Stimulated activated CD4-positive, alpha-beta T cell treated with anti-CD3 and anti-CD28 coated beads, TNF-alpha, amount 100 ng/mL, for 48 hours (primary cell): ENCODE measurements around the gene TENM3.

Experiments used
- DNase-seq, 3 donors: peaks; one replicate each; pipeline ENCODE4 v3.0.0-alpha.2; 2020; ENCODE audit warnings: low read depth in 3 of 3

The TENM3 gene

GRCh38 chr4:182736207-182736606, 493.0 kb downstream of the TENM3 start:
- no peak for DNase-seq

- DNase-seq: no peak
Measured at GRCh38 chr4:182738283-182739047, 495.3 kb downstream of the TENM3 start.

DNA sequence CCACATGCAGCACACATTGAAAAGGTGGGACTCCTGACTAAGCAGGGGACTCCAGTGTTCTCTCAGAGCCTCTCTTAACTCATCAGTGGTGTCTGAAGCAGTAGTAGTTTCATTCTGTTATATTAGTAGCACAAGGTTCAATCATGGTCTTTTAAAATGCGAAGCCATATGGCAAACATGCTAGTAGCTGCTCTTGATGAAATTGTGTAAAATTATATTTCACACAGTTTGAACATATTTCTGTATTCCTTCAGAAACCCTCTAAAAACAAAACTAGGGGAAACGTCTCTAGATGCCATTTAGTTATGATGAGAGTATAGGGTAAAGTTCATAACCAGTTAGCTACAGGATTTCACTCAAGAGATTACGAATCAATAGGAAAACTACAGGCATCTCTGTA, 497.1 kb downstream of the TENM3 start:
- no peak for DNase-seq

- DNase-seq: no peak
Measured at GRCh38 chr4:182741054-182741453, 497.9 kb downstream of the TENM3 start.

GRCh38 chr4:182741914-182742313, 498.7 kb downstream of the TENM3 start:
- DNase-seq: no peak

DNA sequence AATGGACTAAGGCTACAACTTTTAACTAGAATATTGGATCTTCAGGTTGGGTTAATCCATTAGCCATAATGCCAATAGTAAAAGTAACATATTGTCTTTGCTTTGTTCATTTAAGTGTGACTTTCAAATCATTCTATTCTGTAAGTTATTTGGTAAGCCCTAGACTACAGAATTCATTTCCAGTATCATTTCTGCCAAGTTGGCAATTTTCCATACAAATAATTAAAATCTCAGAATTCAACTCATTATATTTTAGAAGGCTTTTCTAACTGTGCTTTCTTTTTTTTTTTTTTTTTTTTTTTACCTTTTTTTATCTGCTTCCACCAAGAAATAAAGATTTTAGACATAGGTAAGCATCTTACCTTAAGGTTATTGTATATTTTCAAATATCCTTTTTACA, 500.6 kb downstream of the TENM3 start:
- DNase-seq: no peak

DNA sequence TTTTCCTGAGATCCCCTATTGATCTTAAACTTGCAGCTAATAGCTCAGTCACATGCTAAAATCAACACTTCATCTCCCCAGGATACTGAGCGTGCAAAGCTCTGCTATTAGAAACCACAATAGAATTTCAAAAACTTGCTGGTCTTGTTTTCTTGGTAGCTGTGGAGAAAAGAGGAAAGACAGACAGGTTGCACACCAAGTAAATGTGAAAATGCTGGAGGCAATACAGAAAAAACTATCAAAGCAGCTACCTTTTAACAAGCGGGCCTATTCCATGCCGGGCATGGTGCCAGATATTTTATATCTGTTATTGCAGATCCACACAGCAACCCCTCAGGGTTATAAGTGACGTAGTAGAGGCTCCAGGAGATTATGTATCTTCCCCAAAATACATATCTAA, 502.0 kb downstream of the TENM3 start:
- no peak for DNase-seq

GRCh38 chr4:182746876-182747275, 503.7 kb downstream of the TENM3 start:
- no peak for DNase-seq

DNA sequence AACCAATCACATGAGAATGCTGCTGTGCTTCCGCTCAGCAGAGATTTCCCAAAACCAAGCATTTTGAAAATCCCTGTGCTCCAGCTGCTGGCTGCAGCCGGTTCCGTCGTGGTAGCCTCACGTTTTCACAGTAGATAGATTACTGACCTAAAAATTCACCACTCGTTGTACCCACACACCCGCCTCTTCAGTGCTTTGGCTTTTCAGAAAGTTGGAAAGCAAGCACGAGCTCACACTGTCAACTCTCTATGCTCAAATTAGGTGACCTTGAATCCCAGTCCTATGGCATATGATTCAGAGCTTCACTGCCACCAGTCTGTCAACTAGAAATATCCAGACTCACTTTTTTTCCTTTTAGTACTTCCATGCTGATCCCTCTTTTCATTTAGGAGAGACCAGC, 505.1 kb downstream of the TENM3 start:
- DNase-seq: no peak

DNA sequence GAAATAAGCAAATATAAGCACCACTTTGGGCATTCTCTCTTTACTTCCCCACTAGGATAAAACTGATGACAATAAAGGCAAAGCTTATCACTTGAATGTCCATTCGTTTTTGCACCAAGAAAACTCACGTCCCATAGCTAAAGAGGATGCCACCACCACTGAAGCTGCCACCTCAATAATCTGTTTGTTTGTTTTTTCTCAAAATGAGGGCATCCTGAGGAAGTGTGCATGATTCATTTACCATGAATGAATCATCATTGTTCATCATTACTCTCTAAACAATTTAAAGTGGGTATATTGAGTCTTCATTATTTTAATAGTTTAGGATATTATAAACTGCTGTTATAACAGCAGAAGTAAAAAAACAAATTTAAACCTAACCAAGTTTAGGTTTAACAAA, 505.7 kb downstream of the TENM3 start:
- DNase-seq: no peak

DNA sequence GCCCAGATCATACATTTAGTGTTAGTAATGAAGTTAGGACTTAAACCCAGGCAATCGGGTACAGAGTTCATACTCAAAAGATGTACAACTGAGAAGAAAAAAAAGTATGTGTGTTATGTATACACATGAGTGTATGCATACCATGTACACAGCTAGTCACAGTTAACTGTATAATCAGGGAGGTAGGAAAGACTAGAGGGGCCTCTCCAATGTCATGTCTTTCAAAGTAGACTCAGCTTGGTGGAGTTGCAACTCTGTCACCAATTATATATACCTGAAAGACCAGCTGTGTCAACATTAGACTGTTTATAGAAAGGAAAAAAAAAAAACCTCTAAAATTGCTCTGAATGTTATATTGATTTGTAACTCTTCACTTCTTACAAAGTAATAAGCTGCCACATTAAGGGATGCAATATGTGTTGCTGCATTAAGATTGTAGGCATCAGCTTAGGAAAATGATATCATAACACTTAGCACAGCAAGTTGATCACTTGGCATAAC, 506.5 kb downstream of the TENM3 start:
- DNase-seq: no peak

- DNase-seq: no peak
Measured at GRCh38 chr4:182752158-182752910, 509.1 kb downstream of the TENM3 start.

DNA sequence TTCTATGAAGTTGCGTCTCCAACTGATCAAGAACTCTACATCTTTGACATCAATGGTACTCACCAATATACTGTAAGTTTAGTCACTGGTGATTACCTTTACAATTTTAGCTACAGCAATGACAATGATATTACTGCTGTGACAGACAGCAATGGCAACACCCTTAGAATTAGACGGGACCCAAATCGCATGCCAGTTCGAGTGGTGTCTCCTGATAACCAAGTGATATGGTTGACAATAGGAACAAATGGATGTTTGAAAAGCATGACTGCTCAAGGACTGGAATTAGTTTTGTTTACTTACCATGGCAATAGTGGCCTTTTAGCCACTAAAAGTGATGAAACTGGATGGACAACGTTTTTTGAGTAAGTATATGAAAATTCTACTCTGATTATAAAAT, 511.7 kb downstream of the TENM3 start:
- no peak for DNase-seq

GRCh38 chr4:182756161-182756690, 513.0 kb downstream of the TENM3 start:
- DNase-seq: no peak

DNA sequence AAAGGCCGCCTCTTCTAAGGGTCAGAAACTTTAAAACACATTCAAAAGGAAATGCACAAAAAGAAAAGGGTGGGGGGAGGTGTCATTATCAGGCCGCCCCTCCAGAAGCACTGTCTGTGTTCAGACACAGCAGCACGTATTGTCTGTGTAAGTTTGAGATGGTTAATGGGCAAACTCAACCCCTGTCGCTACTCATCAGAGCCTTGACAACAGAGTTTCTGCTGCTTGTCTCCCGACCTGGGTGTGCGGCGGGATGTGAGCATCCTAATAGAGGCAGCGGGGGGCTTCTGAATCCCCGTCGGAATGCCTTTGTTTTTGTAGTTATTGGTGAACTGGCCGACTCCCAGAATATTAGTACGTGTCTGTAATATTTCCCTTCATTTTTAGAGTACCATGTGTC, 515.1 kb downstream of the TENM3 start:
- DNase-seq: no peak

- no peak for DNase-seq
Measured at GRCh38 chr4:182760551-182761043, 517.4 kb downstream of the TENM3 start.

- DNase-seq: no peak
Measured at GRCh38 chr4:182764137-182764536, 520.9 kb downstream of the TENM3 start.

- DNase-seq: no peak
Measured at GRCh38 chr4:182764642-182765041, 521.4 kb downstream of the TENM3 start.

- no peak for DNase-seq
Measured at GRCh38 chr4:182765987-182766856, 523.0 kb downstream of the TENM3 start.

- no peak for DNase-seq
Measured at GRCh38 chr4:182766857-182767250, 523.7 kb downstream of the TENM3 start.

DNA sequence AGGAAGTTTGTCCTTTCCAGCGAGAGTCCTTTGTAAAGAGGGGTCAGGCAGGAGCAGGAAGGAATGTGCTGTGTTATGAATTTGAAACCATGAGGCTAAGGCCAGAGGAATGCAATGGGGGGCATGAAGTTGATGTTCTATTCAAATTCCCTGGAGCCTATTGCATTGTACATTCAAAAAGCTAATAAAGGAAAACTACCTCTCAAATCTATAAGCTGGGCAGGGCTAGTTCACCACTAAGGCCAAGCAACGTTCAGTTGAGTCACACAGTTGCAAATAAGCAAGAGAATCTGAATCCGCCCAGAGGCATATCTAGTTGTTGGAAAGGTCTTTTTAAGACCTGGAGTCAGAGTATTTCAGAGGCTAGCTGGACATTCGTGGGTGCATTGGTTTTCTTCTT, 525.6 kb downstream of the TENM3 start:
- DNase-seq: no peak
